B cell (primary cell): Measurements from ENCODE around the gene ALKBH3. TPM values are rescaled to one million over a fixed set of nuclear protein-coding genes. Genes with fewer than 3 reads are reported as not detected.

Experiments used
- ATAC-seq: fragments of 200-7000 bp; cut with Tn5 transposase; one replicate; pipeline ENCODE4 v1.10.0; 2021; ENCODE audit warnings: low read depth, mild to moderate bottlenecking, moderate number of reproducible peaks, moderate library complexity
- CTCF ChIA-PET: fragments of 350-600 bp; sonication (Branson Sonifier 250); formaldehyde crosslinking; loops from one replicate; lab custom pipeline; 2021; ENCODE audit warnings: antibody characterized with exemption, inconsistent platforms; lab: Charles Lee
- POLR2A ChIA-PET: fragments of 350-600 bp; sonication (Branson Sonifier 250); formaldehyde crosslinking; loops from one replicate; lab custom pipeline; 2021; ENCODE audit warnings: antibody characterized with exemption; lab: Charles Lee
- DNase-seq: peaks from one replicate; pipeline ENCODE4 v3.0.0; 2013
- H2AFZ ChIP-seq: 2 replicates; pipeline ENCODE4 v1.6.1; 2012; ENCODE audit warnings: mild to moderate bottlenecking, low read depth, low read length; ENCODE audit not compliant: insufficient read depth, poor library complexity, severe bottlenecking
- H3K27ac ChIP-seq, 2 donors: 1 replicate in 1 of 2; 2 replicates in 1 of 2; pipeline ENCODE4 v1.5.1; 2012 to 2013; ENCODE audit warnings: low read length in 2 of 2, mild to moderate bottlenecking in 2 of 2, moderate library complexity in 1 of 2
- H3K27me3 ChIP-seq, 4 experiments: fragments of 200-600 bp in 1 of 4; sonication (generic) in 1 of 4; replicated peaks in 1 of 4; 1 replicate in 2 of 4; 2 replicates in 2 of 4; pipeline versions ENCODE4 v1.6.1 to v1.7.0; 2013 to 2016; ENCODE audit warnings: low read length in 3 of 4, mild to moderate bottlenecking in 2 of 4, mixed read lengths in 1 of 4, moderate library complexity in 1 of 4; ENCODE audit not compliant: insufficient read depth in 4 of 4, control insufficient read depth in 3 of 4; ENCODE audit errors: control extremely low read depth in 1 of 4
- H3K36me3 ChIP-seq, 2 experiments: replicated peaks in 1 of 2; 1 replicate in 1 of 2; 2 replicates in 1 of 2; pipeline versions ENCODE4 v1.6.1 to v1.7.1; 2013; ENCODE audit warnings: low read length in 1 of 2; ENCODE audit not compliant: insufficient read depth in 2 of 2, control insufficient read depth in 1 of 2; ENCODE audit errors: control extremely low read depth in 1 of 2, extremely low read depth in 1 of 2
- H3K4me1 ChIP-seq, 2 donors: fragments of 200-600 bp in 1 of 2; sonication (generic) in 1 of 2; 1 replicate in 1 of 2; 2 replicates in 1 of 2; pipeline versions ENCODE4 v1.5.1 to v1.6.1; 2013 to 2017; ENCODE audit warnings: low read length in 2 of 2; ENCODE audit not compliant: control insufficient read depth in 2 of 2, insufficient read depth in 2 of 2
- H3K4me2 ChIP-seq: replicated peaks from 2 replicates; pipeline ENCODE3; 2012; ENCODE audit warnings: mild to moderate bottlenecking, low read depth, low read length; ENCODE audit not compliant: poor library complexity, severe bottlenecking
- H3K4me3 ChIP-seq, 5 experiments: fragments of 200-600 bp in 1 of 5; sonication (generic) in 1 of 5; 1 replicate in 3 of 5; 2 replicates in 2 of 5; pipeline versions ENCODE4 v1.5.1 to v1.7.0; 2011 to 2016; ENCODE audit warnings: low read length in 4 of 5, mild to moderate bottlenecking in 4 of 5, low read depth in 2 of 5, control low read depth in 1 of 5, moderate library complexity in 1 of 5; ENCODE audit not compliant: insufficient read depth in 1 of 5; ENCODE audit errors: control extremely low read depth in 1 of 5, extremely low read depth in 1 of 5
- H3K79me2 ChIP-seq: fragments of 200-600 bp; sonication (generic); one replicate; pipeline ENCODE4 v1.6.0; 2016; ENCODE audit warnings: low read length; ENCODE audit not compliant: control insufficient read depth, insufficient read depth
- H3K9ac ChIP-seq: fragments of 200-600 bp; sonication (generic); 2 replicates; pipeline ENCODE4 v1.6.1; 2017; ENCODE audit warnings: mild to moderate bottlenecking, low read length, moderate library complexity
- H3K9me3 ChIP-seq, 3 donors: one replicate each; pipeline versions ENCODE4 v1.6.1 to v1.7.1; 2013; ENCODE audit warnings: low read length in 2 of 3; ENCODE audit not compliant: control insufficient read depth in 2 of 3, insufficient read depth in 1 of 3; ENCODE audit errors: control extremely low read depth in 1 of 3
- H4K20me1 ChIP-seq: 2 replicates; pipeline ENCODE4 v1.6.0; 2012; ENCODE audit warnings: mild to moderate bottlenecking, low read length; ENCODE audit not compliant: insufficient read depth, control insufficient read depth, poor library complexity, severe bottlenecking
- H3K27ac Mint-ChIP-seq: one replicate; pipeline ENCODE4 v1.8.0; 2021; ENCODE audit warnings: mixed read lengths
- H3K27me3 Mint-ChIP-seq: one replicate; pipeline ENCODE4 v1.8.0; 2021; ENCODE audit warnings: mixed read lengths
- H3K4me1 Mint-ChIP-seq: one replicate; pipeline ENCODE4 v1.8.0; 2021; ENCODE audit warnings: mixed read lengths
- H3K4me3 Mint-ChIP-seq: one replicate; pipeline ENCODE4 v1.8.0; 2021; ENCODE audit warnings: mixed read lengths
- H3K9me3 Mint-ChIP-seq: one replicate; pipeline ENCODE4 v1.8.0; 2022; ENCODE audit warnings: mixed read lengths; ENCODE audit not compliant: insufficient read depth
- EZH2 ChIP-seq: IDR thresholded peaks from 2 replicates; pipeline ENCODE4 v1.6.1; 2012; ENCODE audit warnings: borderline replicate concordance, low read depth, mild to moderate bottlenecking, moderate library complexity, low read length; ENCODE audit not compliant: insufficient read depth, poor library complexity, severe bottlenecking
- WGBS: methylation state at CpG from one replicate; pipeline ENCODE4 v1.1.5; 2013; ENCODE audit warnings: missing lambda C conversion rate; ENCODE audit not compliant: insufficient coverage; 5-methylcytosine and 5-hydroxymethylcytosine counted together
- intact Hi-C: fragments of 100-400 bp; cut with micrococcal nuclease; formaldehyde crosslinking; loops from one replicate; pipeline ENCODE4 v1.10.0; 2022
- polyA plus RNA-seq: library from polyadenylated mRNA; depleted of rRNA; stranded (reverse); fragments of >200 nt; gene quantifications from 2 replicates; pipeline ENCODE4 v1.2.3, GENCODE V29; 2012
- total RNA-seq, 2 donors: library from RNA; stranded (reverse); fragments of 120-200 nt in 1 of 2; gene quantifications; 1 replicate in 1 of 2; 2 replicates in 1 of 2; pipeline versions ENCODE4 v1.2.3 to v1.2.4, GENCODE V29; 2013 to 2022
- TF ChIP-seq, protein P1 (sequence below): fragments of 200-600 bp; IDR thresholded peaks from one replicate; pipeline ENCODE4 v1.8.0; 2022; ENCODE audit warnings: antibody characterized with exemption, mild to moderate bottlenecking

Gene ALKBH3
- total and polyA plus RNA-seq, 2 donors (not counting 1 experiment from before 2014, with no cell fraction given): 22.3 to 26.7 TPM

DNA sequence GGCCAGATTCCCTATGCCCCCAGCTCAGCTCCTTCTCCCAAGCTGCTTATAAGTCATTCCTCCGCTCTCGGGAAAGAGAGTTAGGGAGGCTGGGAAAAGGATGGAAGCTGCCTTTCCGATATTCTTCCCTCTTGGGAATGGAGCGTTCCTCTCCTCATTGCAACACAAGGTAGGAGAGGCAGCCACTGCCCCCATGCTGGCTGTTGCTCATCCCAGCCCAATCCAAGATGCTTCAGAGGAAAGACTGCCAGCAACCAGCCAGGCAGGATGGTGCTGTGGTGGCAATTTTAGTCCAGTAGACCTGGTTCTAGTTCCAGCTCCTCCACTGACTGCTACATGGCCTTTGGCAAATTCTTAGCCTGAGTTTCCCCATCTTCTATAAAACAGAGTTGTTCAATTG lies 48.1 kb downstream of the ALKBH3 start:
- H3K9me3 ChIP-seq: no peaks in the 10 kb centered on the region
- no peak for DNase-seq
- H3K4me3 ChIP-seq: no peak overlapping the region
- Mint-ChIP-seq H3K4me3 (no peak overlapping the region), H3K9me3 (no peaks in the 10 kb centered on the region), H3K4me1 (no peaks in the 10 kb centered on the region), H3K27ac (no peak overlapping the region), H3K27me3 (no peaks in the 10 kb centered on the region)
- H2AFZ ChIP-seq: no peak overlapping the region
- TF ChIP-seq, protein P1, sequence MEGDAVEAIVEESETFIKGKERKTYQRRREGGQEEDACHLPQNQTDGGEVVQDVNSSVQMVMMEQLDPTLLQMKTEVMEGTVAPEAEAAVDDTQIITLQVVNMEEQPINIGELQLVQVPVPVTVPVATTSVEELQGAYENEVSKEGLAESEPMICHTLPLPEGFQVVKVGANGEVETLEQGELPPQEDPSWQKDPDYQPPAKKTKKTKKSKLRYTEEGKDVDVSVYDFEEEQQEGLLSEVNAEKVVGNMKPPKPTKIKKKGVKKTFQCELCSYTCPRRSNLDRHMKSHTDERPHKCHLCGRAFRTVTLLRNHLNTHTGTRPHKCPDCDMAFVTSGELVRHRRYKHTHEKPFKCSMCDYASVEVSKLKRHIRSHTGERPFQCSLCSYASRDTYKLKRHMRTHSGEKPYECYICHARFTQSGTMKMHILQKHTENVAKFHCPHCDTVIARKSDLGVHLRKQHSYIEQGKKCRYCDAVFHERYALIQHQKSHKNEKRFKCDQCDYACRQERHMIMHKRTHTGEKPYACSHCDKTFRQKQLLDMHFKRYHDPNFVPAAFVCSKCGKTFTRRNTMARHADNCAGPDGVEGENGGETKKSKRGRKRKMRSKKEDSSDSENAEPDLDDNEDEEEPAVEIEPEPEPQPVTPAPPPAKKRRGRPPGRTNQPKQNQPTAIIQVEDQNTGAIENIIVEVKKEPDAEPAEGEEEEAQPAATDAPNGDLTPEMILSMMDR: no peak
- no peak for TF ChIP-seq EZH2
- ChIA-PET CTCF (no interaction called here), POLR2A (no interaction called here)
- no peak overlapping the region for H3K4me2 ChIP-seq
- ATAC-seq: no peak
- WGBS: 96% methylated on average over 4 of the region's 4 CpGs
- intact Hi-C loops: no loop called here
- no peaks in the 10 kb centered on the region for H3K27me3 ChIP-seq
- H3K4me1 ChIP-seq: no peaks in the 10 kb centered on the region
- no peaks in the 10 kb centered on the region for H3K36me3 ChIP-seq
- no peaks in the 10 kb centered on the region for H4K20me1 ChIP-seq
- no peak overlapping the region for H3K9ac ChIP-seq
- H3K79me2 ChIP-seq: no peaks in the 10 kb centered on the region
- no peak overlapping the region for H3K27ac ChIP-seq

DNA sequence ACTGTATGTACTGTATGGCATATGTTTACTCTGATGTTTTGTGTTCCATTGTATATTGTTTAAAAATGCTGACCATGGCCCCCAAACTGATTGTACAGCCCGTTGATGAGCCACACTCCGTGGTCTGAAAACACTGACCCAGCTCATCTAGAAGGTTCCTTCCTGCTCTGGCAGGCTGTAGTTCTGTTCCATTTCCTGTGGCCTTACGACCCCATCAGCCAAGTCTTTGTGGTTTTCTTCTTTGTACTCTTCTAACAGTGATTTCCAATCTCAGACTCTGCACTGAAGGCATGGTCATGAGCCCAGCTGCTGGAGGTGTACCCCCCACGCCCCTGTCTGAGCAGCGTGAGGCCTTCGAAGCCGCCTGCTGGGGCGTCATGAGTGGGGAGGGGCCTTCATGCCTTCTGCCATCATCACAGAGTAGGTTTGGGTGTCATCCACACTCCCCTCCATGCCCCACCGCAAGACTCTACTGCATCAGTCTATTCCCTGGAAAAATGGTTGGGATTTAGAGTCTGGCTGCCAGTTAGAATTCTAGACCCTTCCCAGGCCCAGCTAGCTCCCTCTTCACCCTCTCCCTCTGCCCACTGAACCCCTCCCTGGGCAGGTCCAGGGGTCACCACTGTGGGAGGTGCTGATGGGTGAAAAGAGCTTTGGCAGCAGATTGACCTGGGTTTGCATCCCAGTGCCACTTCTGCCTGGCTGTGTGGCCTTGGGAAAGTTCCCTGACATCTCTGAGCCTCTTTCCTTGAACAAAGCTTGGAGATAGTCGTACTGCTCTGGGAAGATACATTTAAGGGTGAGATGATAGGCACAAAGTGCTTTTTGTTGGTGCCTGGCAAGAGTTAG lies 50.5 kb downstream of the ALKBH3 start:
- intact Hi-C loops: no loop called here
- H3K27ac ChIP-seq: no peak overlapping the region
- Mint-ChIP-seq H3K27ac (no peak overlapping the region), H3K4me1 (no peaks in the 10 kb centered on the region), H3K9me3 (no peaks in the 10 kb centered on the region), H3K27me3 (peaks cover 3% of the 10 kb centered on the region), H3K4me3 (no peak overlapping the region)
- ChIA-PET CTCF (no interaction called here), POLR2A (no interaction called here)
- ATAC-seq: no peak
- no peak overlapping the region for H3K9ac ChIP-seq
- no peaks in the 10 kb centered on the region for H3K9me3 ChIP-seq
- 22% methylated on average over 4 of the region's 10 CpGs for WGBS
- no peak for DNase-seq
- no peaks in the 10 kb centered on the region for H3K4me1 ChIP-seq
- no peak for TF ChIP-seq EZH2
- TF ChIP-seq, protein P1: no peak
- H3K36me3 ChIP-seq: no peaks in the 10 kb centered on the region
- no peaks in the 10 kb centered on the region for H4K20me1 ChIP-seq
- no peak overlapping the region for H2AFZ ChIP-seq
- H3K4me2 ChIP-seq: no peak overlapping the region
- H3K4me3 ChIP-seq: no peak overlapping the region
- no peaks in the 10 kb centered on the region for H3K79me2 ChIP-seq
- peaks cover 0 to 2% (median 0%) of the 10 kb centered on the region in 4 experiments for H3K27me3 ChIP-seq
